PC-9 (cell line): Measurements from ENCODE around the gene RNLS.

Experiments used
- EZH2 ChIP-seq: fragments of 200-600 bp; sonication (generic); IDR thresholded peaks from 2 replicates; pipeline ENCODE4 v1.8.0; 2017; ENCODE audit warnings: antibody characterized with exemption, low read depth
- TF ChIP-seq, protein P1 (sequence below): fragments of 200-600 bp; sonication (generic); conservative IDR thresholded peaks from 2 replicates; pipeline ENCODE4 v1.6.1; 2017; ENCODE audit warnings: mixed run types, antibody characterized with exemption, mild to moderate bottlenecking, moderate library complexity

GRCh38 chr10:88386821-88387773 lies 196.0 kb downstream of the RNLS start:
- TF ChIP-seq EZH2, result no peak
- TF ChIP-seq, protein P1, sequence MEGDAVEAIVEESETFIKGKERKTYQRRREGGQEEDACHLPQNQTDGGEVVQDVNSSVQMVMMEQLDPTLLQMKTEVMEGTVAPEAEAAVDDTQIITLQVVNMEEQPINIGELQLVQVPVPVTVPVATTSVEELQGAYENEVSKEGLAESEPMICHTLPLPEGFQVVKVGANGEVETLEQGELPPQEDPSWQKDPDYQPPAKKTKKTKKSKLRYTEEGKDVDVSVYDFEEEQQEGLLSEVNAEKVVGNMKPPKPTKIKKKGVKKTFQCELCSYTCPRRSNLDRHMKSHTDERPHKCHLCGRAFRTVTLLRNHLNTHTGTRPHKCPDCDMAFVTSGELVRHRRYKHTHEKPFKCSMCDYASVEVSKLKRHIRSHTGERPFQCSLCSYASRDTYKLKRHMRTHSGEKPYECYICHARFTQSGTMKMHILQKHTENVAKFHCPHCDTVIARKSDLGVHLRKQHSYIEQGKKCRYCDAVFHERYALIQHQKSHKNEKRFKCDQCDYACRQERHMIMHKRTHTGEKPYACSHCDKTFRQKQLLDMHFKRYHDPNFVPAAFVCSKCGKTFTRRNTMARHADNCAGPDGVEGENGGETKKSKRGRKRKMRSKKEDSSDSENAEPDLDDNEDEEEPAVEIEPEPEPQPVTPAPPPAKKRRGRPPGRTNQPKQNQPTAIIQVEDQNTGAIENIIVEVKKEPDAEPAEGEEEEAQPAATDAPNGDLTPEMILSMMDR, result no peak
